Epithelial cell of proximal tubule (primary cell): Measurements from ENCODE around the gene MRS2. TPM values are rescaled to one million over a fixed set of nuclear protein-coding genes. Genes with fewer than 3 reads are reported as not detected.

Experiments used
- DNase-seq: peaks from one replicate; pipeline ENCODE4 v3.0.0-alpha.2; 2011; ENCODE audit warnings: low read depth
- H3K4me3 ChIP-seq: 2 replicates; pipeline ENCODE4 v1.5.1; 2011; ENCODE audit warnings: low read depth, mild to moderate bottlenecking, low read length
- CTCF ChIP-seq: conservative IDR thresholded peaks from 2 replicates; pipeline ENCODE4 v1.5.1; 2012; ENCODE audit warnings: low read depth, mild to moderate bottlenecking, low read length
- total RNA-seq: library from RNA; depleted of rRNA; stranded (reverse); fragments of >200 nt; gene quantifications from 2 replicates; pipeline ENCODE4 v1.2.3, GENCODE V29; 2015

Gene MRS2
- total RNA-seq, 1 donor from 2014 or later, result 38.3 TPM

GRCh38 chr6:24448396-24448795 lies 45.7 kb downstream of the MRS2 start:
- DNase-seq, result no peak
- no peak for TF ChIP-seq CTCF
- H3K4me3 ChIP-seq, result no peak overlapping the region

- H3K4me3 ChIP-seq, result no peak overlapping the region
- TF ChIP-seq CTCF, result no peak
Observed at GRCh38 chr6:24448828-24449525, 46.2 kb downstream of the MRS2 start.

GRCh38 chr6:24451581-24452388 lies 49.0 kb downstream of the MRS2 start:
- DNase-seq, result no peak
- TF ChIP-seq CTCF, result no peak
- H3K4me3 ChIP-seq, result no peak overlapping the region

More at GRCh38 chr6:24448828-24449525, 46.2 kb downstream of the MRS2 start:
- no peak for DNase-seq

GRCh38 chr6:24453921-24454320 lies 51.2 kb downstream of the MRS2 start:
- no peak for DNase-seq
- H3K4me3 ChIP-seq, result no peak overlapping the region
- TF ChIP-seq CTCF, result no peak

GRCh38 chr6:24454452-24454851 lies 51.7 kb downstream of the MRS2 start:
- TF ChIP-seq CTCF, result no peak
- DNase-seq, result no peak

GRCh38 chr6:24455061-24455460 lies 52.3 kb downstream of the MRS2 start:
- H3K4me3 ChIP-seq, result no peak overlapping the region
- no peak for DNase-seq
- TF ChIP-seq CTCF, result no peak

More at GRCh38 chr6:24454452-24454851, 51.7 kb downstream of the MRS2 start:
- no peak overlapping the region for H3K4me3 ChIP-seq
